Kidney epithelial cell (primary cell): ENCODE results near the gene LMTK2. TPM values are rescaled to one million over a fixed set of nuclear protein-coding genes. Genes with fewer than 3 reads are reported as not detected.

ENCODE experiments used
- DNase-seq: peaks from one replicate; pipeline ENCODE4 v3.0.0-alpha.2; 2010; ENCODE audit warnings: low read depth
- H3K27me3 ChIP-seq: 2 replicates; pipeline ENCODE4 v1.6.0; 2011; ENCODE audit warnings: low read length; ENCODE audit not compliant: control insufficient read depth, insufficient read depth
- H3K36me3 ChIP-seq: 2 replicates; pipeline ENCODE4 v1.5.1; 2011; ENCODE audit warnings: low read length; ENCODE audit not compliant: control insufficient read depth, insufficient read depth
- H3K4me3 ChIP-seq: 2 replicates; pipeline ENCODE4 v1.5.1; 2011; ENCODE audit warnings: low read depth, mild to moderate bottlenecking, control low read depth, low read length
- total RNA-seq: library from RNA; depleted of rRNA; stranded (reverse); fragments of >200 nt; gene quantifications from 2 replicates; pipeline ENCODE4 v1.2.3, GENCODE V29; 2015
- TF ChIP-seq, protein P1 (sequence below): IDR thresholded peaks from 2 replicates; pipeline ENCODE4 v1.5.1; 2011; ENCODE audit warnings: mild to moderate bottlenecking, moderate library complexity, low read length, control low read depth, inconsistent platforms; ENCODE audit not compliant: insufficient read depth, poor library complexity, severe bottlenecking

LMTK2 gene
- total RNA-seq: 17.9 and 21.6 TPM in 2 replicates

- TF ChIP-seq, protein P1, sequence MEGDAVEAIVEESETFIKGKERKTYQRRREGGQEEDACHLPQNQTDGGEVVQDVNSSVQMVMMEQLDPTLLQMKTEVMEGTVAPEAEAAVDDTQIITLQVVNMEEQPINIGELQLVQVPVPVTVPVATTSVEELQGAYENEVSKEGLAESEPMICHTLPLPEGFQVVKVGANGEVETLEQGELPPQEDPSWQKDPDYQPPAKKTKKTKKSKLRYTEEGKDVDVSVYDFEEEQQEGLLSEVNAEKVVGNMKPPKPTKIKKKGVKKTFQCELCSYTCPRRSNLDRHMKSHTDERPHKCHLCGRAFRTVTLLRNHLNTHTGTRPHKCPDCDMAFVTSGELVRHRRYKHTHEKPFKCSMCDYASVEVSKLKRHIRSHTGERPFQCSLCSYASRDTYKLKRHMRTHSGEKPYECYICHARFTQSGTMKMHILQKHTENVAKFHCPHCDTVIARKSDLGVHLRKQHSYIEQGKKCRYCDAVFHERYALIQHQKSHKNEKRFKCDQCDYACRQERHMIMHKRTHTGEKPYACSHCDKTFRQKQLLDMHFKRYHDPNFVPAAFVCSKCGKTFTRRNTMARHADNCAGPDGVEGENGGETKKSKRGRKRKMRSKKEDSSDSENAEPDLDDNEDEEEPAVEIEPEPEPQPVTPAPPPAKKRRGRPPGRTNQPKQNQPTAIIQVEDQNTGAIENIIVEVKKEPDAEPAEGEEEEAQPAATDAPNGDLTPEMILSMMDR: peak; percentile 96
- no peak for DNase-seq
Measured at GRCh38 chr7:98106647-98107312, at the start of gene LMTK2. Gene LMTK2 (plus strand): TSS chr7:98106862. CDS start chr7:98107178, 316 bp downstream.

GRCh38 chr7:98057157-98057556 is 49.5 kb upstream of the LMTK2 start:
- no peak overlapping the region for H3K4me3 ChIP-seq
- TF ChIP-seq, protein P1: no peak
- no peak for DNase-seq
- H3K27me3 ChIP-seq: no peaks in the 10 kb centered on the region
- no peaks in the 10 kb centered on the region for H3K36me3 ChIP-seq

More at GRCh38 chr7:98106647-98107312, at the start of gene LMTK2:
- H3K4me3 ChIP-seq: peak within 1 kb of the TSS; percentile 79
- H3K27me3 ChIP-seq: no peaks in the 10 kb centered on the region
- H3K36me3 ChIP-seq: no peaks in the 10 kb centered on the region

GRCh38 chr7:98058186-98058585 is 48.5 kb upstream of the LMTK2 start:
- Histone ChIP-seq H3K4me3 (no peak overlapping the region), H3K27me3 (no peaks in the 10 kb centered on the region), H3K36me3 (no peaks in the 10 kb centered on the region)
- TF ChIP-seq, protein P1: no peak
- DNase-seq: no peak

- DNase-seq: no peak
- H3K4me3 ChIP-seq: no peak overlapping the region
- H3K36me3 ChIP-seq: no peaks in the 10 kb centered on the region
- TF ChIP-seq, protein P1: no peak
- no peaks in the 10 kb centered on the region for H3K27me3 ChIP-seq
Measured at GRCh38 chr7:98064233-98064632, 42.4 kb upstream of the LMTK2 start.

DNA sequence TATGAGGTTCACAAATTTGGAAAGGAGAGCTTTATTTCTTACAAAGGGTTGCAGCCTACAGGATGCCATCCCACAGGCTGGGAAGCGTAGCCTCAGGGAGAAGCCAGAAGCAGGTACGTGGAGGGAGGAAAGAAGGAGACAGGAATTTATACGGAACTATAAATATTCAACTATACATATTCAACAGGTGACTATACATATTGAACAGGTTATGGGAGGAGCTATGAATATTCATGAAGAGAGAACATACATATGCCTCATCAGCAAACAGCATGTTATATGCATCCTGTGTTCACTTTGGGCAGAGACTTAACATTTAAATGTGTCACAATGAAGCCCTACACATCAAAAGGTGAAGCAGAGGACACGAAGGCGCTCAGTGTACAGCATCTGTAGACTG is 40.5 kb upstream of the LMTK2 start:
- TF ChIP-seq, protein P1: no peak
- no peak for DNase-seq
- H3K36me3 ChIP-seq: no peaks in the 10 kb centered on the region
- H3K4me3 ChIP-seq: no peak overlapping the region
- H3K27me3 ChIP-seq: no peaks in the 10 kb centered on the region
